Activated CD8-positive, alpha-beta T cell treated with anti-CD3 and anti-CD28 coated beads for 36 hours (primary cell): ENCODE measurements around the gene GHRHR. TPM values are rescaled to one million over a fixed set of nuclear protein-coding genes. Genes with fewer than 3 reads are reported as not detected.
A peak's percentile ranks its signal among the peaks of the same experiment; 100 is the strongest.

Experiments
- ATAC-seq: fragments of 200-7000 bp; cut with Tn5 transposase; one replicate; pipeline ENCODE4 v1.10.0; 2021; ENCODE audit warnings: mild to moderate bottlenecking, moderate library complexity
- CTCF ChIA-PET: fragments of 350-600 bp; sonication (Branson Sonifier 250); formaldehyde crosslinking; loops from one replicate; lab custom pipeline; 2021; ENCODE audit warnings: antibody characterized with exemption; lab: Charles Lee
- POLR2A ChIA-PET: fragments of 350-600 bp; sonication (Branson Sonifier 250); formaldehyde crosslinking; loops from one replicate; lab custom pipeline; 2021; ENCODE audit warnings: antibody characterized with exemption; lab: Charles Lee
- DNase-seq: peaks from one replicate; pipeline ENCODE4 v3.0.0-alpha.2; 2020
- H3K27ac Mint-ChIP-seq: one replicate; pipeline ENCODE4 v1.8.0; 2021; ENCODE audit warnings: mild to moderate bottlenecking, mixed read lengths
- H3K27me3 Mint-ChIP-seq: one replicate; pipeline ENCODE4 v1.8.0; 2021; ENCODE audit warnings: mixed read lengths
- H3K36me3 Mint-ChIP-seq: one replicate; pipeline ENCODE4 v1.8.0; 2021; ENCODE audit warnings: low read depth, mixed read lengths
- H3K4me1 Mint-ChIP-seq: one replicate; pipeline ENCODE4 v1.8.0; 2021; ENCODE audit warnings: low read depth, mixed read lengths
- H3K4me3 Mint-ChIP-seq: one replicate; pipeline ENCODE4 v1.8.0; 2021; ENCODE audit warnings: mild to moderate bottlenecking, moderate library complexity, mixed read lengths
- H3K9me3 Mint-ChIP-seq: one replicate; pipeline ENCODE4 v1.8.0; 2021; ENCODE audit warnings: mixed read lengths
- intact Hi-C: fragments of 100-400 bp; cut with micrococcal nuclease; formaldehyde crosslinking; loops from one replicate; pipeline ENCODE4 v1.10.0; 2022
- total RNA-seq, 2 experiments: library from RNA; stranded (reverse); gene quantifications; one replicate each; pipeline ENCODE4 v1.2.3, GENCODE V29; 2021
- TF ChIP-seq, protein P1 (sequence below): fragments of 200-600 bp; IDR thresholded peaks from one replicate; pipeline ENCODE4 v1.8.0; 2022; ENCODE audit warnings: antibody characterized with exemption, mild to moderate bottlenecking

The GHRHR gene
- total RNA-seq, 2 experiments from 2014 or later = not detected

DNA sequence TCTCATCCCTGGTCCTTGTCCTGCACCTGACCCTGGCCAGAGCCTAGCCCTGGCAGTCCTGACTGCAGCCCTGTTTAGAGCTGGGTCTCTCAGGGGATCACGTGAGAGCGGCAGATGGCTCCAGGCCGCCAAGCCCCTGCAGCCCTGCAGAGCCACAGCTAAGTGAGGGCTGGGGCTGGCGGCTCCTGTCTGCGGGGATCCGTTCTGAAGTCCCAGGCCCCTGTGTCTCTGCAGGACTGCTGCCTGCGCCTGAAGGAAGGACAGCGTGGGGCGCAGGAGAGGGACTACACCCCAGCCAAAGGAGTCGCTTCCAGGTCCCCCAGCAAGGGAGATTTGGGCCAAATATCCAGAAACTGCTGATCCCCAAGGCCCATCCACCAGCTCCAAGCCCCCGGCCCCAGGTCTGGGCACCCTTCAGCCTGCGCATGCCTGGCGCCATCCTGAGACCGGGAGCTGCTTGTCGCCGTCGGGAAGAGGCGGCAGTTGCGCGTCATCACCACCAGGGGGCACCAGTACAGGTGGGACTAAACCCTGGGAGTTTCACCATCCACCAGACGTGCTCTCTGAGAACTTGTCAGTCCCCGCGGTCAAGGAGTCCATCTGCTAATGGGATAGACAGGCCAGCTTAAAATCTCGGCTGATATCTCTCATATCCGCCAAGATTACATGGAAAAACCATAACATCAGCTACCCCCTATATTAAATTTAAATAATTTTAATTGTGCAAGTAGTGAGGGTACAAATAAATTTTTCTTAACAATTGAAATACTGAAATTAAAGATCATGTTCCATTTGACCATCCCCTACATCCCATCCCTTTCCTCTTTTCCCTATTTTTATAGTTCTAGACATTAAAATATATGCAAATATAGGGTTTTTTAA is 25.1 kb upstream of the GHRHR start:
- Mint-ChIP-seq H3K27ac (no peak overlapping the region), H3K4me1 (no peaks in the 10 kb centered on the region), H3K27me3 (peaks cover 19% of the 10 kb centered on the region), H3K36me3 (no peaks in the 10 kb centered on the region), H3K9me3 (no peaks in the 10 kb centered on the region), H3K4me3 (no peak overlapping the region)
- ChIA-PET POLR2A (no interaction called here), CTCF (interaction anchor here (0.5 to 3.1 kb wide), 45 partner anchors 8 to 237 kb away, joined by 3 to 23 read pairs (median 5); partner anchors contain the start of gene GHRHR)
- intact Hi-C loops = no loop called here
- TF ChIP-seq, protein P1, sequence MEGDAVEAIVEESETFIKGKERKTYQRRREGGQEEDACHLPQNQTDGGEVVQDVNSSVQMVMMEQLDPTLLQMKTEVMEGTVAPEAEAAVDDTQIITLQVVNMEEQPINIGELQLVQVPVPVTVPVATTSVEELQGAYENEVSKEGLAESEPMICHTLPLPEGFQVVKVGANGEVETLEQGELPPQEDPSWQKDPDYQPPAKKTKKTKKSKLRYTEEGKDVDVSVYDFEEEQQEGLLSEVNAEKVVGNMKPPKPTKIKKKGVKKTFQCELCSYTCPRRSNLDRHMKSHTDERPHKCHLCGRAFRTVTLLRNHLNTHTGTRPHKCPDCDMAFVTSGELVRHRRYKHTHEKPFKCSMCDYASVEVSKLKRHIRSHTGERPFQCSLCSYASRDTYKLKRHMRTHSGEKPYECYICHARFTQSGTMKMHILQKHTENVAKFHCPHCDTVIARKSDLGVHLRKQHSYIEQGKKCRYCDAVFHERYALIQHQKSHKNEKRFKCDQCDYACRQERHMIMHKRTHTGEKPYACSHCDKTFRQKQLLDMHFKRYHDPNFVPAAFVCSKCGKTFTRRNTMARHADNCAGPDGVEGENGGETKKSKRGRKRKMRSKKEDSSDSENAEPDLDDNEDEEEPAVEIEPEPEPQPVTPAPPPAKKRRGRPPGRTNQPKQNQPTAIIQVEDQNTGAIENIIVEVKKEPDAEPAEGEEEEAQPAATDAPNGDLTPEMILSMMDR = peak; percentile 91
- DNase-seq (peak; percentile 76), ATAC-seq (peak; percentile 87)

DNA sequence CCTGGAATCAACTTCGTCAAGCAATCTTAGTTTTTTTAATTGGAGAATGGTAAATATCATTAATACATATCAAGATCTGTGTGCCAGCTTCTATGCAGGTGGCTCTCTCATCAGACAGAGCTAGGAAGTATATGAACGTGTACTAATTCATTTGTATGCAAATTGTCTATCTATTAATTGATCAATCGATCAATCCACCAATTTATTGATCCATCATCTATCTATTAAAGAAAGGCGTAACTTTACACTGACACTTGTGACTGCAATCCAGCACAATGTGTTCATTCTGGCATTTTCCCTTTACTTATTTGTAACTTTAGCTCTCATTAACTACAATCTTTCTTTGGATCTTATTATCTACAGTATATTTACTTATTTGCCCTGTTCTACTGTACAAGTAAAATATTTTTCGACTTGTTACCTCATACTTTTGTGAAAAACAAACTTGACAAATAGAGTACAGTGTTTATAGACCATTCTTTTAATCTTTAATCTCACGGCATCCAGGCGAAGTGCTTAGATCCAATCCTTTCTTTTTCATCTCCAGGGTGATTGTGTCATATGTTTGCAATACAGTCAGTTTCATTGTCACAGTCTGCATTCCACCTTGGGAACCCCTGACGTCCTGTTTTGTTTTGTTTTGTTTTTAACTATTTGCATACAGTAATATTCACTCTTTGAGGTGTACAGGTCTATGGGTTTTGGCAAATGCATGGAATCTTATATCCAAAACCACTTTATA is 22.0 kb upstream of the GHRHR start:
- ChIA-PET CTCF (no interaction called here), POLR2A (interaction anchor here (0.9 kb wide), 1 partner anchor 30 kb away, joined by 3 read pairs; no protein-coding TSS in a partner anchor)
- no peak overlapping the region for H3K27ac Mint-ChIP-seq
- H3K4me1 Mint-ChIP-seq = no peaks in the 10 kb centered on the region
- ATAC-seq = no peak
- intact Hi-C loops = no loop called here
- no peak overlapping the region for H3K4me3 Mint-ChIP-seq
- DNase-seq = no peak
- TF ChIP-seq, protein P1 = no peak
- H3K9me3 Mint-ChIP-seq = peaks cover 8% of the 10 kb centered on the region
- peaks cover 28% of the 10 kb centered on the region for H3K27me3 Mint-ChIP-seq
- H3K36me3 Mint-ChIP-seq = no peaks in the 10 kb centered on the region

DNA sequence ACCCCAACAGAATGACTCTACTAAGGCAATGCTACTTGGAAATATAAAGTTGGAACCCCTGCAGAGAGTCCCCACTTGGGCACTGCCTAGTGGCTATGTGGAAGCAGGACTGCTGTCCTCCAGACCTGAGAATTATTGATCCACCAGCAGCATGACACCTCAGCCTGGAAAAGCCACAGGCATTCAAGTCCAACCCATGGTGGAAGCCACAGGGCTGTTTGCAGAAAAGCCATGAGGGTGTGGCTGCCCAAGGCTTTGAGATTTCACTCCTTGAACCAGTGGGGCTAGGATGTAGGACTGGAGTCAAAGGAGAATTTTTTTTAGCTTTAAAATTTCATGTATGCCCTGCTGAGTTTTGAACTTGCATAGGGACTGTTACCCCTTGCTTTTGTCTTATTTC is 13.6 kb upstream of the GHRHR start:
- ChIA-PET CTCF (interaction anchor here (1.4 to 2.1 kb wide), 3 partner anchors 11 to 33 kb away, joined by 4 to 10 read pairs (median 8); no protein-coding TSS in a partner anchor), POLR2A (no interaction called here)
- Mint-ChIP-seq H3K9me3 (peaks cover 3% of the 10 kb centered on the region), H3K4me3 (no peak overlapping the region), H3K27me3 (peaks cover 18% of the 10 kb centered on the region), H3K27ac (no peak overlapping the region), H3K36me3 (no peaks in the 10 kb centered on the region), H3K4me1 (no peaks in the 10 kb centered on the region)
- DNase-seq (no peak), ATAC-seq (no peak)
- TF ChIP-seq, protein P1 = no peak
- intact Hi-C loops = no loop called here

DNA sequence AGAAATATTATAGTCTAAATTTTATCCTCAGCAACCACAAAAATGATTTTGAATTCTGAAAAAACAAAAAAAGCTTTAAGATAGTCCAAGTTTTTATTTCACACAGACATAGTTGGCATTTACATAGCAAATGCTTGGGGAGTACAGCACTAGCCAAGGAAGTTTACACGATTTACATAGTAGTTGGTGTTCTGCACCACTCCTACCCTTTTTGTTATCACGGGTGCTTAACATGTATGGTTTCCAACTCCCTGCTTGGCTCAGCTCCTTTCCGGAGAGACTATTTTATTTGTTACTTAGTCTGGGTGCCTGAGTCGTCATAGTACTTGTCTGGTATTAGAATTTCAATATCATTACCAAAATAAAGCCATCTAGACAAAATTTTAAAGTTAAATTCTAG is 8.8 kb upstream of the GHRHR start:
- TF ChIP-seq, protein P1 = no peak

More for the DNA sequence above, 8.8 kb upstream of the GHRHR start:
- ChIA-PET POLR2A (no interaction called here), CTCF (no interaction called here)
- H3K27me3 Mint-ChIP-seq = peaks cover 15% of the 10 kb centered on the region
- intact Hi-C loops = no loop called here
- no peak overlapping the region for H3K27ac Mint-ChIP-seq
- H3K4me3 Mint-ChIP-seq = no peak overlapping the region
- DNase-seq = no peak
- ATAC-seq = no peak
- no peaks in the 10 kb centered on the region for H3K36me3 Mint-ChIP-seq
- H3K4me1 Mint-ChIP-seq = no peaks in the 10 kb centered on the region
- H3K9me3 Mint-ChIP-seq = no peaks in the 10 kb centered on the region
